HG03469 (cell line): ENCODE measurements around the gene DPY19L2.
"Not testable (repeated sequence)": the region's sequence is repeated elsewhere in the genome, so short reads cannot be mapped to it uniquely, and the experiment has no call there.

Source experiments
- ATAC-seq: cut with Tn5 transposase; IDR thresholded peaks from one replicate; pipeline ENCODE4 v1.9.1; 2021; ENCODE audit warnings: mild to moderate bottlenecking, moderate library complexity, moderate number of reproducible peaks; ENCODE audit not compliant: unreplicated experiment

DPY19L2 gene

GRCh38 chr12:63668028-63668799, at the start of gene DPY19L2:
DPY19L2 (minus strand) TSS chr12:63668493; CDS start chr12:63668393, 100 bp downstream.
- no peak for ATAC-seq

- peak; percentile 24 for ATAC-seq
Observed at GRCh38 chr12:63716891-63717290, 48.6 kb upstream of the DPY19L2 start.

GRCh38 chr12:63715107-63715625, 46.9 kb upstream of the DPY19L2 start:
- ATAC-seq, result not testable (repeated sequence)

GRCh38 chr12:63714409-63714808, 46.1 kb upstream of the DPY19L2 start:
- not testable (repeated sequence) for ATAC-seq

- ATAC-seq, result not testable (repeated sequence)
Observed at GRCh38 chr12:63713681-63714075, 45.4 kb upstream of the DPY19L2 start.

- ATAC-seq, result not testable (repeated sequence)
Observed at GRCh38 chr12:63712979-63713680, 44.8 kb upstream of the DPY19L2 start.

GRCh38 chr12:63712376-63712974, 44.2 kb upstream of the DPY19L2 start:
- not testable (repeated sequence) for ATAC-seq

GRCh38 chr12:63711339-63711738, 43.0 kb upstream of the DPY19L2 start:
- not testable (repeated sequence) for ATAC-seq

GRCh38 chr12:63706336-63706735, 38.0 kb upstream of the DPY19L2 start:
- no peak for ATAC-seq

- ATAC-seq, result not testable (repeated sequence)
Observed at GRCh38 chr12:63699678-63700382, 31.5 kb upstream of the DPY19L2 start.

- ATAC-seq, result not testable (repeated sequence)
Observed at GRCh38 chr12:63699011-63699410, 30.7 kb upstream of the DPY19L2 start.

GRCh38 chr12:63690837-63691236, 22.5 kb upstream of the DPY19L2 start:
- not testable (repeated sequence) for ATAC-seq

GRCh38 chr12:63689141-63689540, 20.8 kb upstream of the DPY19L2 start:
- not testable (repeated sequence) for ATAC-seq

GRCh38 chr12:63686623-63687022, 18.3 kb upstream of the DPY19L2 start:
- ATAC-seq, result not testable (repeated sequence)

- ATAC-seq, result not testable (repeated sequence)
Observed at GRCh38 chr12:63685789-63686188, 17.5 kb upstream of the DPY19L2 start.

GRCh38 chr12:63682617-63683016, 14.3 kb upstream of the DPY19L2 start:
- ATAC-seq, result not testable (repeated sequence)

- ATAC-seq, result not testable (repeated sequence)
Observed at GRCh38 chr12:63680758-63681157, 12.5 kb upstream of the DPY19L2 start.

GRCh38 chr12:63672550-63672949, 4.3 kb upstream of the DPY19L2 start:
- not testable (repeated sequence) for ATAC-seq

- not testable (repeated sequence) for ATAC-seq
Observed at GRCh38 chr12:63669936-63670335, 1.6 kb upstream of the DPY19L2 start.

GRCh38 chr12:63669427-63669826, 1.1 kb upstream of the DPY19L2 start:
- ATAC-seq, result not testable (repeated sequence)
